HEK293 (cell line): ENCODE measurements around the gene RFK.

ENCODE experiments used
- GLI4 ChIP-seq: fragments of 450-650 bp; formaldehyde crosslinking; IDR thresholded peaks from 2 replicates; pipeline ENCODE4 v1.5.1; 2016; ENCODE audit warnings: missing biosample characterization, missing genetic modification characterization
- ZNF354C ChIP-seq: fragments of 450-650 bp; formaldehyde crosslinking; IDR thresholded peaks from 2 replicates; pipeline ENCODE4 v1.5.1; 2016; ENCODE audit warnings: missing biosample characterization, missing genetic modification characterization, low read depth, borderline replicate concordance
- ZNF423 ChIP-seq: fragments of 450-650 bp; formaldehyde crosslinking; IDR thresholded peaks from 2 replicates; pipeline ENCODE4 v1.5.1; 2016; ENCODE audit warnings: missing biosample characterization, missing genetic modification characterization
- ZNF623 ChIP-seq: fragments of 450-650 bp; formaldehyde crosslinking; IDR thresholded peaks from 2 replicates; pipeline ENCODE4 v1.5.1; 2016; ENCODE audit warnings: missing biosample characterization, missing genetic modification characterization

- no peak for TF ChIP-seq GLI4 (tag by site-specific recombination)
- no peak for TF ChIP-seq ZNF423
- TF ChIP-seq ZNF354C (tag by site-specific recombination) = no peak
- no peak for TF ChIP-seq ZNF623
Observed at GRCh38 chr9:76441551-76442322, 47.5 kb upstream of the RFK start.
